ENCODE data around the gene LMO1. TPM values are rescaled to one million over a fixed set of nuclear protein-coding genes. Genes with fewer than 3 reads are reported as not detected.
A peak's percentile ranks its signal among the peaks of the same experiment; 100 is the strongest.

The LMO1 gene
- total and polyA plus RNA-seq, 2 experiments from 2014 or later, result 0.33 TPM; not detected in 1

DNA sequence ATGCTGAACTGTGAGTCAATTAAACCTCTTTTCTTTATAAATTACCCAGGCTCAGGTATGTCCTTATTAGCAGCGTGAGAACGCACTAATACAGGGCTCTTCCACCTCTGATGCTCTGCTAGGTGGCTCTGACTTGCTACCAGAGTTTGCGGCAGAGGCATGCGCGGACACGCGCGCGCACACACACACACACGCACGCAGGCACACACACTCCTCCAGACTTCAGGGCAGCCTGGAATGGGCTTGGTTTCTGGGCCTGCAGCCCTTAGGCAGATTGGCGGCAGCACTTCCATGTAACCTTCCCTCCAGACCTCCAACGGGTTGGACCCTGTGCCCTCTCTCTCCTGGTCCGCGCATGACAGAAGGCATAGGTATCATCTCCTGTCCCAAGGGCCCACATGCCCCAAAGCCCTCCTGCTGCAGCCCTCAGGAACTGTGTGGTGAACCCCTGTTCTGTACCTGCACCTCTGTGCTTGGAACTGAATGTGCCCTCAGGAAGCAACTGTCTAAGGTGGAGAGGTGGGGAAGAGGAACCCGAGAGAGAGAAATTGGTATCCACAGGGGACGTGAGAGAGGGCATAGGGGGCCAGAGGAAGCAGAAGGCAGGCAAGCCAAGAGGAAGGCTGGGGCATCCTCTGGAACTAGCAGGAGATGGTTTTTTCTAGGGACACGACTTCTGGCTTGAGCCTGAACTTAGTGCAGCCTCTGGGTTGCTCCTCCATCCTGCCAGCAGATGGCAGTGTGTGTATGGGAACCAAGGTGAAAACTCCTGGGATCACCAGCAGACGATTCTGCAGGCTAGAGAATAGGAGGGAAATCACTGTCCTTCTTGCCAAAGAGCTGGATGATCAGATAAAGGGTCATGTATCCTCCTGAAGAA lies 71.4 kb downstream of the LMO1 start:
- no peaks in the 10 kb centered on the region for H3K79me2 ChIP-seq
- H3K4me2 ChIP-seq, result no peak overlapping the region
- H3K36me3 ChIP-seq (replicated peaks; ENCODE audit: insufficient read depth, low read depth), result no peaks in the 10 kb centered on the region
- no peak overlapping the region for H2AFZ ChIP-seq
- 76% methylated on average over 19 of the region's 19 CpGs for WGBS (ENCODE audit: low lambda C conversion rate, missing lambda C conversion rate)
- H3K4me1 ChIP-seq (ENCODE audit: insufficient read depth), result no peaks in the 10 kb centered on the region
- H3K27ac ChIP-seq, result no peak overlapping the region
- TF ChIP-seq EZH2phosphoT487 (IDR thresholded peaks at IDR 0.05; ENCODE audit: low read depth, severe bottlenecking, unreplicated experiment) (no peak), EZH2 (IDR thresholded peaks at IDR 0.05; ENCODE audit: borderline replicate concordance) (no peak)
- TF ChIP-seq, protein P1, sequence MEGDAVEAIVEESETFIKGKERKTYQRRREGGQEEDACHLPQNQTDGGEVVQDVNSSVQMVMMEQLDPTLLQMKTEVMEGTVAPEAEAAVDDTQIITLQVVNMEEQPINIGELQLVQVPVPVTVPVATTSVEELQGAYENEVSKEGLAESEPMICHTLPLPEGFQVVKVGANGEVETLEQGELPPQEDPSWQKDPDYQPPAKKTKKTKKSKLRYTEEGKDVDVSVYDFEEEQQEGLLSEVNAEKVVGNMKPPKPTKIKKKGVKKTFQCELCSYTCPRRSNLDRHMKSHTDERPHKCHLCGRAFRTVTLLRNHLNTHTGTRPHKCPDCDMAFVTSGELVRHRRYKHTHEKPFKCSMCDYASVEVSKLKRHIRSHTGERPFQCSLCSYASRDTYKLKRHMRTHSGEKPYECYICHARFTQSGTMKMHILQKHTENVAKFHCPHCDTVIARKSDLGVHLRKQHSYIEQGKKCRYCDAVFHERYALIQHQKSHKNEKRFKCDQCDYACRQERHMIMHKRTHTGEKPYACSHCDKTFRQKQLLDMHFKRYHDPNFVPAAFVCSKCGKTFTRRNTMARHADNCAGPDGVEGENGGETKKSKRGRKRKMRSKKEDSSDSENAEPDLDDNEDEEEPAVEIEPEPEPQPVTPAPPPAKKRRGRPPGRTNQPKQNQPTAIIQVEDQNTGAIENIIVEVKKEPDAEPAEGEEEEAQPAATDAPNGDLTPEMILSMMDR (IDR thresholded peaks at IDR 0.05; ENCODE audit: poor library complexity), result peak; percentile 88
- H3K27me3 ChIP-seq, result peaks cover 16% of the 10 kb centered on the region
- peak; percentile 82 for DNase-seq (ENCODE audit: low spot score)
- H3K9me3 ChIP-seq (ENCODE audit: low read depth), result no peaks in the 10 kb centered on the region
- no peaks in the 10 kb centered on the region for H3K9me2 ChIP-seq (replicated peaks; ENCODE audit: insufficient read depth)
- no peak overlapping the region for H3K4me3 ChIP-seq
- no peaks in the 10 kb centered on the region for H4K20me1 ChIP-seq (ENCODE audit: insufficient read depth, poor library complexity, severe bottlenecking)

DNA sequence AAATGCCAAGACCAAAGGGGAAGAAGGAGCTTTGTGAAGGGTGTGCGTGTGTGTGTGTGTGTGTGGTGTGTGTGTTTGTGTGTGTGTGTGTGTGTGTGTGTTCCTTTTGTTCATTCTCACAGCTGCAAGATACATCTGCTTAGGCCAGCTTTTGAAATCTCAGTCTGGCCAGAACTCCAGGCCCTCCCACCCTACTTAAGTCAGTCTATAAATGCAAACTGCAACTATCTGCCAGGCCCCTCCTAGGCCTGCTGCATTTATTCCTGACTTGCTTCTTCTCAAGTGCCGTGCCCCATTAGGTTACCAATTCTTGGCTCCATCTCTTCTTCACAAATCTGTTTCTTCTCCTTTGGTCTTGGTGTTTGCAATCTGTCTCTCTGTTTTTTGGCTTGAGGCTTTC lies 73.2 kb downstream of the LMO1 start:
- WGBS (ENCODE audit: low lambda C conversion rate, missing lambda C conversion rate), result 45% methylated on average over 2 of the region's 2 CpGs
- H3K27ac ChIP-seq, result no peak overlapping the region
- DNase-seq (ENCODE audit: low spot score), result no peak

DNA sequence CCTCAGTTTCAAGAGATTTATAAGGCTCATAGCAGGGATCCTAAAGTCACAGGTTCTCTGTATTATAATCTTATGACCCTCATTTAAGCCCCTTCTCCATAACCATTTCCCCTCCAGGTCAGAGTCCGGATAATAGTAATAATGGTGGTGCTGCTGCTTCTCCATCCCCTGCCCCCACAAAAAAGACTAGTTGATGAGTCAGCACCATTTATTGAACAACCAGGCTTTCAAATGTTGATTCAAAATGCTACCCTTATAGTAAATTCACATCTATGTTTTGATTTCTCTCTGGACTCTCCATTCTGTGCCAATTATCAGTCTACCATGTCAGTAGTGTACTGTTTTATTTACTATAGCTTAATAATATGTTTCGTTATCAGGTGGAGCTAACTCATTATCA lies 77.2 kb downstream of the LMO1 start:
- H4K20me1 ChIP-seq (ENCODE audit: insufficient read depth, poor library complexity, severe bottlenecking), result no peaks in the 10 kb centered on the region
- no peak for TF ChIP-seq EZH2phosphoT487 (IDR thresholded peaks at IDR 0.05; ENCODE audit: low read depth, severe bottlenecking, unreplicated experiment)
- no peak for TF ChIP-seq EZH2 (IDR thresholded peaks at IDR 0.05; ENCODE audit: borderline replicate concordance)
- TF ChIP-seq, protein P1 (IDR thresholded peaks at IDR 0.05; ENCODE audit: poor library complexity), result no peak

More for the DNA sequence above, 73.2 kb downstream of the LMO1 start:
- peaks cover 9% of the 10 kb centered on the region for H3K27me3 ChIP-seq
- H3K36me3 ChIP-seq (replicated peaks; ENCODE audit: insufficient read depth, low read depth), result no peaks in the 10 kb centered on the region
- H3K9me2 ChIP-seq (replicated peaks; ENCODE audit: insufficient read depth), result no peaks in the 10 kb centered on the region
- H3K4me3 ChIP-seq, result no peak overlapping the region
- H2AFZ ChIP-seq, result no peak overlapping the region
- no peaks in the 10 kb centered on the region for H3K9me3 ChIP-seq (ENCODE audit: low read depth)
- H3K4me2 ChIP-seq, result no peak overlapping the region
- no peaks in the 10 kb centered on the region for H4K20me1 ChIP-seq (ENCODE audit: insufficient read depth, poor library complexity, severe bottlenecking)
- no peaks in the 10 kb centered on the region for H3K4me1 ChIP-seq (ENCODE audit: insufficient read depth)
- H3K79me2 ChIP-seq, result no peaks in the 10 kb centered on the region
- TF ChIP-seq EZH2phosphoT487 (IDR thresholded peaks at IDR 0.05; ENCODE audit: low read depth, severe bottlenecking, unreplicated experiment), result no peak
- no peak for TF ChIP-seq EZH2 (IDR thresholded peaks at IDR 0.05; ENCODE audit: borderline replicate concordance)
- TF ChIP-seq, protein P1 (IDR thresholded peaks at IDR 0.05; ENCODE audit: poor library complexity), result no peak

More for the DNA sequence above, 77.2 kb downstream of the LMO1 start:
- no peaks in the 10 kb centered on the region for H3K27me3 ChIP-seq
- no peak overlapping the region for H2AFZ ChIP-seq
- H3K79me2 ChIP-seq, result no peaks in the 10 kb centered on the region
- no peak overlapping the region for H3K4me2 ChIP-seq
- H3K9me2 ChIP-seq (replicated peaks; ENCODE audit: insufficient read depth), result no peaks in the 10 kb centered on the region
- H3K9me3 ChIP-seq (ENCODE audit: low read depth), result no peaks in the 10 kb centered on the region
- H3K4me1 ChIP-seq (ENCODE audit: insufficient read depth), result no peaks in the 10 kb centered on the region
- WGBS (ENCODE audit: low lambda C conversion rate, missing lambda C conversion rate), result 97% methylated on average over 2 of the region's 2 CpGs
- no peak for DNase-seq (ENCODE audit: low spot score)
- H3K4me3 ChIP-seq, result no peak overlapping the region
- H3K27ac ChIP-seq, result no peak overlapping the region
- H3K36me3 ChIP-seq (replicated peaks; ENCODE audit: insufficient read depth, low read depth), result no peaks in the 10 kb centered on the region
